ENCODE measurements around the gene FBXO8. TPM values are rescaled to one million over a fixed set of nuclear protein-coding genes. Genes with fewer than 3 reads are reported as not detected.

Gene FBXO8
- total RNA-seq, 1 experiment from 2014 or later: 8.9 TPM

GRCh38 chr4:174198396-174198795, 85.1 kb downstream of the FBXO8 start:
- H3K27me3 ChIP-seq (ENCODE audit: insufficient read depth, low read length): no peaks in the 10 kb centered on the region
- H2BK120ac ChIP-seq (ENCODE audit: low read depth, low read length, poor library complexity, severe bottlenecking): no peak overlapping the region
- H2AFZ ChIP-seq (ENCODE audit: low read length): no peak overlapping the region
- no peaks in the 10 kb centered on the region for H3K79me2 ChIP-seq (ENCODE audit: insufficient read depth, low read length)
- H4K91ac ChIP-seq (ENCODE audit: insufficient read length, low read depth, low read length): no peak overlapping the region
- no CpG with 5 or more reads among the region's 1 CpG for whole genome bisulfite sequencing (ENCODE audit: extremely low coverage, insufficient read length, low lambda C conversion rate)
- Mint-ChIP-seq H3K4me3 (no peak overlapping the region), H3K4me1 (no peaks in the 10 kb centered on the region), H3K27me3 (ENCODE audit: low read depth) (no peaks in the 10 kb centered on the region; the same call in none of the 2 replicates), H3K36me3 (ENCODE audit: insufficient read depth in 1 of 3, low read depth in 3 of 3) (peaks cover 0 to 10% (median 2%) of the 10 kb centered on the region in 3 experiments; a peak in 3 of 7 replicates), H3K9me3 (peaks cover 0 to 8% of the 10 kb centered on the region in 2 experiments; a peak in 2 of 5 replicates), H3K27ac (no peak overlapping the region)
- no peaks in the 10 kb centered on the region for H3K4me1 ChIP-seq (ENCODE audit: insufficient read depth, low read length)
- H2BK12ac ChIP-seq (ENCODE audit: insufficient read length, low read depth, low read length): no peak overlapping the region
- no peak overlapping the region for H3T11ph ChIP-seq (ENCODE audit: low read length)
- H3K56ac ChIP-seq (ENCODE audit: insufficient read length, low read depth, low read length): no peak overlapping the region
- no peak overlapping the region for H2BK20ac ChIP-seq (ENCODE audit: low read depth, low read length, poor library complexity, severe bottlenecking)
- no peaks in the 10 kb centered on the region for H3K9me3 ChIP-seq (ENCODE audit: control insufficient read depth, low read depth, low read length)
- H3K18ac ChIP-seq (ENCODE audit: insufficient read length, low read depth, low read length): no peak overlapping the region
- no peak overlapping the region for H3K9ac ChIP-seq (ENCODE audit: extremely low read depth, insufficient read length, low read length)
- H3K27ac ChIP-seq (ENCODE audit: insufficient read length, low read depth, low read length): no peak overlapping the region
- H2AK5ac ChIP-seq (ENCODE audit: insufficient read length, low read length): no peak overlapping the region
- H2BK5ac ChIP-seq (ENCODE audit: insufficient read length, low read length): no peak overlapping the region
- no peak overlapping the region for H3K4ac ChIP-seq (ENCODE audit: low read depth, low read length)
- TF ChIP-seq CTCF (conservative IDR thresholded peaks at IDR 0.05): no peak
- no peak overlapping the region for H3K23ac ChIP-seq (ENCODE audit: insufficient read length, low read depth, low read length)
- no peak overlapping the region for H4K5ac ChIP-seq (ENCODE audit: insufficient read length, low read depth, low read length)
- no peak overlapping the region for H3K4me2 ChIP-seq (ENCODE audit: insufficient read depth, insufficient read length, low read length)
- H3K79me1 ChIP-seq (ENCODE audit: insufficient read depth, low read depth, low read length, poor library complexity, severe bottlenecking): no peaks in the 10 kb centered on the region
- H2BK15ac ChIP-seq (ENCODE audit: low read depth, low read length): no peak overlapping the region
- no peak overlapping the region for H3K14ac ChIP-seq (ENCODE audit: insufficient read depth, low read length)
- DNase-seq: no peak
- H3K23me2 ChIP-seq (ENCODE audit: insufficient read length, low read depth, low read length, poor library complexity, severe bottlenecking): no peaks in the 10 kb centered on the region
- H4K8ac ChIP-seq (replicated peaks; ENCODE audit: insufficient read length, low read depth, low read length): no peak overlapping the region
- no peaks in the 10 kb centered on the region for H4K20me1 ChIP-seq (ENCODE audit: control insufficient read depth, insufficient read depth, insufficient read length)
